Hematopoietic multipotent progenitor cell treated with erythropoietin and hydrocortisone succinate and interleukin-3 and kit ligand, for 8 days (in vitro differentiated cells): ENCODE results near the gene SMYD3.

ENCODE experiments used
- DNase-seq: peaks from one replicate; pipeline ENCODE4 v3.0.0-alpha.2; 2015

Gene SMYD3

GRCh38 chr1:246302251-246302625, 204.8 kb downstream of the SMYD3 start:
- DNase-seq = no peak

- DNase-seq = no peak
These were observed 205.4 kb downstream of the SMYD3 start for GRCh38 chr1:246301553-246302250.

GRCh38 chr1:246300626-246301549, 206.2 kb downstream of the SMYD3 start:
- DNase-seq = no peak

GRCh38 chr1:246297279-246298265, 209.5 kb downstream of the SMYD3 start:
- no peak for DNase-seq

GRCh38 chr1:246295968-246296367, 211.1 kb downstream of the SMYD3 start:
- DNase-seq = no peak

- no peak for DNase-seq
These were observed 211.7 kb downstream of the SMYD3 start for GRCh38 chr1:246295340-246295739.

- no peak for DNase-seq
These were observed 212.8 kb downstream of the SMYD3 start for GRCh38 chr1:246294263-246294662.

GRCh38 chr1:246293366-246294121, 213.5 kb downstream of the SMYD3 start:
- no peak for DNase-seq

- DNase-seq = no peak
These were observed 214.5 kb downstream of the SMYD3 start for GRCh38 chr1:246292571-246292970.

- no peak for DNase-seq
These were observed 216.0 kb downstream of the SMYD3 start for GRCh38 chr1:246291127-246291526.

- peak; percentile 11 for DNase-seq
These were observed 223.2 kb downstream of the SMYD3 start for GRCh38 chr1:246283771-246284410.

- DNase-seq = no peak
These were observed 225.4 kb downstream of the SMYD3 start for GRCh38 chr1:246281639-246282038.

GRCh38 chr1:246281195-246281594, 225.9 kb downstream of the SMYD3 start:
- DNase-seq = no peak

- peak; percentile 65 for DNase-seq
These were observed 226.5 kb downstream of the SMYD3 start for GRCh38 chr1:246280551-246280950.

- no peak for DNase-seq
These were observed 227.7 kb downstream of the SMYD3 start for GRCh38 chr1:246279402-246279801.

- DNase-seq = no peak
These were observed 228.7 kb downstream of the SMYD3 start for GRCh38 chr1:246278371-246278770.

- no peak for DNase-seq
These were observed 232.0 kb downstream of the SMYD3 start for GRCh38 chr1:246275036-246275435.

GRCh38 chr1:246274186-246274585, 232.9 kb downstream of the SMYD3 start:
- no peak for DNase-seq

GRCh38 chr1:246271516-246271915, 235.6 kb downstream of the SMYD3 start:
- DNase-seq = no peak

GRCh38 chr1:246270236-246270635, 236.8 kb downstream of the SMYD3 start:
- no peak for DNase-seq

GRCh38 chr1:246269466-246269865, 237.6 kb downstream of the SMYD3 start:
- no peak for DNase-seq

GRCh38 chr1:246267896-246268295, 239.2 kb downstream of the SMYD3 start:
- DNase-seq = no peak
